SK-N-SH treated with all-trans-retinoic acid at 6 μM for 48 hours (cell line): Measurements from ENCODE around the gene CHSY3.
"Not testable (repeated sequence)": the region's sequence is repeated elsewhere in the genome, so short reads cannot be mapped to it uniquely, and the experiment has no call there.

Experiments used
- ATAC-seq: fragments of 200-7000 bp; cut with Tn5 transposase; 3 replicates; pipeline ENCODE4 v1.9.1; 2020; ENCODE audit warnings: mild to moderate bottlenecking, moderate library complexity
- ARNTL ChIP-seq: fragments of 450-650 bp; formaldehyde crosslinking; IDR thresholded peaks from 2 replicates; pipeline ENCODE4 v1.5.0; 2020; ENCODE audit warnings: low read depth, mild to moderate bottlenecking, moderate library complexity, borderline replicate concordance
- BACH2 ChIP-seq: fragments of 250-450 bp; sonication (Bioruptor Pico); IDR thresholded peaks from 2 replicates; pipeline ENCODE4 v1.9.0; 2021; ENCODE audit warnings: mild to moderate bottlenecking, borderline replicate concordance
- CREB5 ChIP-seq: fragments of 250-450 bp; sonication (Bioruptor Pico); IDR thresholded peaks from 2 replicates; pipeline ENCODE4 v1.5.1; 2020; ENCODE audit warnings: low read depth, mild to moderate bottlenecking, moderate library complexity
- CSDC2 ChIP-seq: fragments of 250-450 bp; sonication (Bioruptor Pico); IDR thresholded peaks from 2 replicates; pipeline ENCODE4 v1.5.0; 2020; ENCODE audit warnings: mild to moderate bottlenecking, moderate library complexity
- ESRRG ChIP-seq: fragments of 250-450 bp; sonication (Bioruptor Pico); IDR thresholded peaks from 2 replicates; pipeline ENCODE4 v1.6.1; 2021; ENCODE audit warnings: mild to moderate bottlenecking
- GLIS3 ChIP-seq: fragments of 250-450 bp; sonication (Bioruptor Pico); IDR thresholded peaks from 2 replicates; pipeline ENCODE4 v1.5.0; 2020; ENCODE audit warnings: mild to moderate bottlenecking, moderate library complexity
- ISL1 ChIP-seq: fragments of 250-450 bp; sonication (Bioruptor Pico); IDR thresholded peaks from 2 replicates; pipeline ENCODE4 v2.1.2; 2022; ENCODE audit warnings: mild to moderate bottlenecking, moderate library complexity
- PATZ1 ChIP-seq: fragments of 250-450 bp; sonication (Bioruptor Pico); IDR thresholded peaks from 2 replicates; pipeline ENCODE4 v1.8.0; 2020; ENCODE audit warnings: mild to moderate bottlenecking, moderate library complexity, borderline replicate concordance
- POU6F1 ChIP-seq: fragments of 250-450 bp; sonication (Bioruptor Pico); IDR thresholded peaks from 2 replicates; pipeline ENCODE4 v1.8.0; 2021; ENCODE audit warnings: low read depth, mild to moderate bottlenecking, moderate library complexity, borderline replicate concordance
- PPARA ChIP-seq: fragments of 250-450 bp; sonication (Bioruptor Pico); IDR thresholded peaks from 2 replicates; pipeline ENCODE4 v1.5.0; 2020; ENCODE audit warnings: mild to moderate bottlenecking, borderline replicate concordance
- RARB ChIP-seq: fragments of 250-450 bp; sonication (Bioruptor Pico); IDR thresholded peaks from 2 replicates; pipeline ENCODE4 v1.8.0; 2021; ENCODE audit warnings: mild to moderate bottlenecking, moderate library complexity
- SNAI2 ChIP-seq: fragments of 250-450 bp; sonication (Bioruptor Pico); IDR thresholded peaks from 2 replicates; pipeline ENCODE4 v1.5.0; 2020; ENCODE audit warnings: mild to moderate bottlenecking, moderate library complexity
- TCF4 ChIP-seq: fragments of 250-450 bp; sonication (Bioruptor Pico); IDR thresholded peaks from 2 replicates; pipeline ENCODE4 v1.8.0; 2021; ENCODE audit warnings: mild to moderate bottlenecking, moderate library complexity, borderline replicate concordance
- TOX ChIP-seq: fragments of 250-450 bp; sonication (Bioruptor Pico); IDR thresholded peaks from 2 replicates; pipeline ENCODE4 v1.8.0; 2021; ENCODE audit warnings: mild to moderate bottlenecking, moderate library complexity, borderline replicate concordance
- TSHZ2 ChIP-seq: fragments of 250-450 bp; sonication (Bioruptor Pico); IDR thresholded peaks from 2 replicates; pipeline ENCODE4 v1.5.0; 2020; ENCODE audit warnings: mild to moderate bottlenecking, moderate library complexity
- ZC3H10 ChIP-seq: fragments of 250-450 bp; sonication (Bioruptor Pico); IDR thresholded peaks from 2 replicates; pipeline ENCODE4 v1.5.1; 2021; ENCODE audit warnings: mild to moderate bottlenecking, moderate library complexity
- ZFP3 ChIP-seq: fragments of 250-450 bp; sonication (Bioruptor Pico); IDR thresholded peaks from 2 replicates; pipeline ENCODE4 v1.5.0; 2020; ENCODE audit warnings: mild to moderate bottlenecking, moderate library complexity
- ZNF565 ChIP-seq: fragments of 450-650 bp; formaldehyde crosslinking; conservative IDR thresholded peaks from 2 replicates; pipeline ENCODE4 v1.5.0; 2020; ENCODE audit warnings: low read depth, mild to moderate bottlenecking, moderate library complexity
- ZNF70 ChIP-seq: fragments of 450-650 bp; formaldehyde crosslinking; IDR thresholded peaks from 2 replicates; pipeline ENCODE4 v1.5.0; 2020; ENCODE audit warnings: mild to moderate bottlenecking, moderate library complexity
- ZNF8 ChIP-seq: fragments of 450-650 bp; formaldehyde crosslinking; IDR thresholded peaks from 2 replicates; pipeline ENCODE4 v1.5.0; 2020; ENCODE audit warnings: mild to moderate bottlenecking, moderate library complexity

CHSY3 gene

GRCh38 chr5:130222573-130222972 lies 318.3 kb downstream of the CHSY3 start (continued):
- TF ChIP-seq ZC3H10 (CRISPR knock-in tag): no peak

GRCh38 chr5:130226556-130226955 lies 322.3 kb downstream of the CHSY3 start:
- ATAC-seq: not testable (repeated sequence)

GRCh38 chr5:130227699-130228098 lies 323.4 kb downstream of the CHSY3 start:
- no peak for TF ChIP-seq ZNF565
- no peak for TF ChIP-seq RARB (CRISPR knock-in tag)
- no peak for TF ChIP-seq ISL1 (CRISPR knock-in tag)
- TF ChIP-seq ESRRG (CRISPR knock-in tag): no peak
- TF ChIP-seq, all 23 proteins: peak for 0
- ATAC-seq: no peak

- no peak for ATAC-seq
- no peak for TF ChIP-seq BACH2 (CRISPR knock-in tag)
- no peak for TF ChIP-seq ARNTL (CRISPR knock-in tag)
- no peak for TF ChIP-seq ISL1 (CRISPR knock-in tag)
- TF ChIP-seq ZNF70 (CRISPR knock-in tag): no peak
- TF ChIP-seq ZNF8: no peak
- TF ChIP-seq PATZ1 (CRISPR knock-in tag): no peak
- TF ChIP-seq CSDC2 (CRISPR knock-in tag): no peak
- no peak for TF ChIP-seq POU6F1 (CRISPR knock-in tag)
- TF ChIP-seq ZFP3 (CRISPR knock-in tag): no peak
Observed at GRCh38 chr5:130231786-130232185, 327.5 kb downstream of the CHSY3 start.

- no peak for ATAC-seq
- no peak for TF ChIP-seq GLIS3 (CRISPR knock-in tag)
- TF ChIP-seq BACH2 (CRISPR knock-in tag): no peak
- no peak for TF ChIP-seq ZC3H10 (CRISPR knock-in tag)
- no peak for TF ChIP-seq TCF4 (CRISPR knock-in tag)
- TF ChIP-seq ISL1 (CRISPR knock-in tag): no peak
- TF ChIP-seq TSHZ2: no peak
- no peak for TF ChIP-seq PATZ1 (CRISPR knock-in tag)
- TF ChIP-seq TOX (CRISPR knock-in tag): no peak
- no peak for TF ChIP-seq ZNF565
- TF ChIP-seq PPARA: no peak
- no peak for TF ChIP-seq ESRRG (CRISPR knock-in tag)
- TF ChIP-seq ZFP3 (CRISPR knock-in tag): no peak
- no peak for TF ChIP-seq ZNF8
- no peak for TF ChIP-seq CREB5
- no peak for TF ChIP-seq SNAI2
- TF ChIP-seq CSDC2 (CRISPR knock-in tag): no peak
- TF ChIP-seq ZNF70 (CRISPR knock-in tag): no peak
- no peak for TF ChIP-seq ARNTL (CRISPR knock-in tag)
Observed at GRCh38 chr5:130234816-130235215, 330.6 kb downstream of the CHSY3 start.
